ENCODE results near the gene CROCC2.

The CROCC2 gene

GRCh38 chr2:240911641-240912265 is 5.6 kb downstream of the CROCC2 start:
- no peak for DNase-seq

GRCh38 chr2:240912878-240913809 is 7.0 kb downstream of the CROCC2 start:
- no peak for DNase-seq

GRCh38 chr2:240913810-240914644 is 7.9 kb downstream of the CROCC2 start:
- peak; percentile 20 to 63 (median 24) for DNase-seq

- DNase-seq, result no peak
These were observed 8.7 kb downstream of the CROCC2 start for GRCh38 chr2:240914645-240915525.

- no peak for DNase-seq
These were observed 9.6 kb downstream of the CROCC2 start for GRCh38 chr2:240915526-240916341.

GRCh38 chr2:240916571-240917008 is 10.5 kb downstream of the CROCC2 start:
- DNase-seq, result no peak

GRCh38 chr2:240917009-240917683 is 11.0 kb downstream of the CROCC2 start:
- no peak for DNase-seq

- no peak for DNase-seq
These were observed 11.6 kb downstream of the CROCC2 start for GRCh38 chr2:240917684-240918257.

- no peak for DNase-seq
These were observed 12.3 kb downstream of the CROCC2 start for GRCh38 chr2:240918258-240919091.

GRCh38 chr2:240919161-240919781 is 13.1 kb downstream of the CROCC2 start:
- no peak for DNase-seq

GRCh38 chr2:240919786-240920782 is 13.9 kb downstream of the CROCC2 start:
- DNase-seq, result no peak

- no peak for DNase-seq
These were observed 14.7 kb downstream of the CROCC2 start for GRCh38 chr2:240920783-240921231.

- no peak for DNase-seq
These were observed 15.3 kb downstream of the CROCC2 start for GRCh38 chr2:240921311-240921994.

- no peak for DNase-seq
These were observed 15.8 kb downstream of the CROCC2 start for GRCh38 chr2:240921995-240922244.

- no peak for DNase-seq
These were observed 16.3 kb downstream of the CROCC2 start for GRCh38 chr2:240922245-240922981.

GRCh38 chr2:240922982-240923537 is 16.9 kb downstream of the CROCC2 start:
- no peak for DNase-seq
